Measurements from ENCODE around the gene PRKCB.
A peak's percentile ranks its signal among the peaks of the same experiment; 100 is the strongest.

The PRKCB gene

GRCh38 chr16:23843143-23843542 lies 7.4 kb downstream of the PRKCB start:
- H3K36me3 Mint-ChIP-seq (ENCODE audit: low read depth) = peaks cover 63% of the 10 kb centered on the region
- DNase-seq (ENCODE audit: low spot score) = no peak
- H3K9me3 Mint-ChIP-seq = no peaks in the 10 kb centered on the region
- H3K27ac Mint-ChIP-seq = no peak overlapping the region
- no peaks in the 10 kb centered on the region for H3K27me3 Mint-ChIP-seq (ENCODE audit: low read depth)
- H3K4me3 Mint-ChIP-seq = no peak overlapping the region
- H3K4me1 Mint-ChIP-seq (ENCODE audit: low read depth) = peaks cover 65% of the 10 kb centered on the region

GRCh38 chr16:23847251-23847650 lies 11.5 kb downstream of the PRKCB start:
- Mint-ChIP-seq H3K4me1 (ENCODE audit: low read depth) (peaks cover 72% of the 10 kb centered on the region), H3K4me3 (no peak overlapping the region), H3K9me3 (peaks cover 8% of the 10 kb centered on the region), H3K27me3 (ENCODE audit: low read depth) (no peaks in the 10 kb centered on the region), H3K27ac (no peak overlapping the region), H3K36me3 (ENCODE audit: low read depth) (peaks cover 61% of the 10 kb centered on the region)
- DNase-seq (ENCODE audit: low spot score) = no peak

GRCh38 chr16:23847948-23848347 lies 12.2 kb downstream of the PRKCB start:
- Mint-ChIP-seq H3K4me3 (peak overlapping the region; percentile 41), H3K27me3 (ENCODE audit: low read depth) (no peaks in the 10 kb centered on the region), H3K27ac (peak overlapping the region; percentile 80), H3K4me1 (ENCODE audit: low read depth) (peaks cover 70% of the 10 kb centered on the region), H3K9me3 (peaks cover 8% of the 10 kb centered on the region), H3K36me3 (ENCODE audit: low read depth) (peaks cover 61% of the 10 kb centered on the region)
- peak; percentile 70 for DNase-seq (ENCODE audit: low spot score)

- Mint-ChIP-seq H3K4me3 (peak overlapping the region; percentile 41), H3K4me1 (ENCODE audit: low read depth) (peaks cover 71% of the 10 kb centered on the region), H3K9me3 (peaks cover 8% of the 10 kb centered on the region), H3K36me3 (ENCODE audit: low read depth) (peaks cover 63% of the 10 kb centered on the region), H3K27ac (no peak overlapping the region), H3K27me3 (ENCODE audit: low read depth) (no peaks in the 10 kb centered on the region)
- no peak for DNase-seq (ENCODE audit: low spot score)
These were observed 13.2 kb downstream of the PRKCB start for GRCh38 chr16:23848958-23849357.

GRCh38 chr16:23852794-23853562 lies 17.2 kb downstream of the PRKCB start:
- no peak for DNase-seq (ENCODE audit: low spot score)
- Mint-ChIP-seq H3K4me3 (no peak overlapping the region), H3K36me3 (ENCODE audit: low read depth) (peaks cover 46% of the 10 kb centered on the region), H3K27ac (no peak overlapping the region), H3K9me3 (peaks cover 8% of the 10 kb centered on the region), H3K4me1 (ENCODE audit: low read depth) (peaks cover 59% of the 10 kb centered on the region), H3K27me3 (ENCODE audit: low read depth) (no peaks in the 10 kb centered on the region)

GRCh38 chr16:23855010-23855409 lies 19.2 kb downstream of the PRKCB start:
- Mint-ChIP-seq H3K27me3 (ENCODE audit: low read depth) (no peaks in the 10 kb centered on the region), H3K4me1 (ENCODE audit: low read depth) (peaks cover 61% of the 10 kb centered on the region), H3K4me3 (no peak overlapping the region), H3K36me3 (ENCODE audit: low read depth) (peaks cover 31% of the 10 kb centered on the region), H3K27ac (no peak overlapping the region), H3K9me3 (peaks cover 8% of the 10 kb centered on the region)
- no peak for DNase-seq (ENCODE audit: low spot score)

- Mint-ChIP-seq H3K4me1 (ENCODE audit: low read depth) (peaks cover 55% of the 10 kb centered on the region), H3K27ac (no peak overlapping the region), H3K27me3 (ENCODE audit: low read depth) (no peaks in the 10 kb centered on the region), H3K9me3 (peaks cover 2% of the 10 kb centered on the region), H3K4me3 (no peak overlapping the region), H3K36me3 (ENCODE audit: low read depth) (peaks cover 24% of the 10 kb centered on the region)
- no peak for DNase-seq (ENCODE audit: low spot score)
These were observed 20.5 kb downstream of the PRKCB start for GRCh38 chr16:23856251-23856709.

GRCh38 chr16:23857256-23857880 lies 21.6 kb downstream of the PRKCB start:
- Mint-ChIP-seq H3K4me3 (no peak overlapping the region), H3K4me1 (ENCODE audit: low read depth) (peaks cover 53% of the 10 kb centered on the region), H3K27ac (no peak overlapping the region), H3K36me3 (ENCODE audit: low read depth) (peaks cover 23% of the 10 kb centered on the region), H3K9me3 (no peaks in the 10 kb centered on the region), H3K27me3 (ENCODE audit: low read depth) (no peaks in the 10 kb centered on the region)
- DNase-seq (ENCODE audit: low spot score) = no peak

GRCh38 chr16:23857881-23858269 lies 22.1 kb downstream of the PRKCB start:
- DNase-seq (ENCODE audit: low spot score) = no peak
- H3K9me3 Mint-ChIP-seq = no peaks in the 10 kb centered on the region
- H3K4me3 Mint-ChIP-seq = no peak overlapping the region
- H3K27ac Mint-ChIP-seq = no peak overlapping the region
- no peaks in the 10 kb centered on the region for H3K27me3 Mint-ChIP-seq (ENCODE audit: low read depth)
- peaks cover 19% of the 10 kb centered on the region for H3K36me3 Mint-ChIP-seq (ENCODE audit: low read depth)
- H3K4me1 Mint-ChIP-seq (ENCODE audit: low read depth) = peaks cover 53% of the 10 kb centered on the region

GRCh38 chr16:23858542-23858941 lies 22.8 kb downstream of the PRKCB start:
- no peak overlapping the region for H3K27ac Mint-ChIP-seq
- no peaks in the 10 kb centered on the region for H3K9me3 Mint-ChIP-seq
- H3K36me3 Mint-ChIP-seq (ENCODE audit: low read depth) = peaks cover 14% of the 10 kb centered on the region
- DNase-seq (ENCODE audit: low spot score) = no peak
- peaks cover 52% of the 10 kb centered on the region for H3K4me1 Mint-ChIP-seq (ENCODE audit: low read depth)
- H3K27me3 Mint-ChIP-seq (ENCODE audit: low read depth) = no peaks in the 10 kb centered on the region
- no peak overlapping the region for H3K4me3 Mint-ChIP-seq

GRCh38 chr16:23859713-23860269 lies 24.0 kb downstream of the PRKCB start:
- no peak for DNase-seq (ENCODE audit: low spot score)
- H3K27ac Mint-ChIP-seq = peak overlapping the region; percentile 11
- H3K27me3 Mint-ChIP-seq (ENCODE audit: low read depth) = no peaks in the 10 kb centered on the region
- H3K36me3 Mint-ChIP-seq (ENCODE audit: low read depth) = peaks cover 5% of the 10 kb centered on the region
- peaks cover 56% of the 10 kb centered on the region for H3K4me1 Mint-ChIP-seq (ENCODE audit: low read depth)
- H3K9me3 Mint-ChIP-seq = no peaks in the 10 kb centered on the region
- peak overlapping the region; percentile 5 for H3K4me3 Mint-ChIP-seq

GRCh38 chr16:23861874-23862273 lies 26.1 kb downstream of the PRKCB start:
- peaks cover 70% of the 10 kb centered on the region for H3K4me1 Mint-ChIP-seq (ENCODE audit: low read depth)
- peak overlapping the region; percentile 32 for H3K27ac Mint-ChIP-seq
- H3K36me3 Mint-ChIP-seq (ENCODE audit: low read depth) = peaks cover 4% of the 10 kb centered on the region
- H3K27me3 Mint-ChIP-seq (ENCODE audit: low read depth) = no peaks in the 10 kb centered on the region
- H3K9me3 Mint-ChIP-seq = no peaks in the 10 kb centered on the region
- H3K4me3 Mint-ChIP-seq = no peak overlapping the region
- DNase-seq (ENCODE audit: low spot score) = no peak

- Mint-ChIP-seq H3K9me3 (no peaks in the 10 kb centered on the region), H3K27ac (no peak overlapping the region), H3K27me3 (ENCODE audit: low read depth) (no peaks in the 10 kb centered on the region), H3K4me3 (peak overlapping the region; percentile 31), H3K36me3 (ENCODE audit: low read depth) (peaks cover 5% of the 10 kb centered on the region), H3K4me1 (ENCODE audit: low read depth) (peaks cover 69% of the 10 kb centered on the region)
- no peak for DNase-seq (ENCODE audit: low spot score)
These were observed 26.8 kb downstream of the PRKCB start for GRCh38 chr16:23862556-23862955.
